ENCODE results near the gene GSTT4. TPM values are rescaled to one million over a fixed set of nuclear protein-coding genes. Genes with fewer than 3 reads are reported as not detected.

Gene GSTT4
- total RNA-seq, result not detected in 2 replicates
- long read RNA-seq, result 0 reads

GRCh38 chr22:24005201-24005600, at the start of gene GSTT4:
GSTT4 (minus strand) TSS chr22:24005453; CDS start chr22:24005356, 97 bp downstream.
- DNase-seq (ENCODE audit: extremely low spot score, unreplicated experiment), result no peak
- Mint-ChIP-seq H3K4me3 (ENCODE audit: unreplicated experiment) (no peak within 1 kb of the TSS), H3K9me3 (ENCODE audit: unreplicated experiment) (no peaks in the 10 kb centered on the region), H3K27me3 (ENCODE audit: unreplicated experiment) (peaks cover 3% of the 10 kb centered on the region), H3K36me3 (ENCODE audit: unreplicated experiment) (no peaks in the 10 kb centered on the region), H3K27ac (ENCODE audit: unreplicated experiment) (no peak within 1 kb of the TSS), H3K4me1 (ENCODE audit: unreplicated experiment) (no peaks in the 10 kb centered on the region)
- TF ChIP-seq CTCF (IDR thresholded peaks at IDR 0.05), result no peak

- peaks cover 18% of the 10 kb centered on the region for H3K4me1 Mint-ChIP-seq (ENCODE audit: unreplicated experiment)
- TF ChIP-seq CTCF (IDR thresholded peaks at IDR 0.05), result no peak
- H3K27me3 Mint-ChIP-seq (ENCODE audit: unreplicated experiment), result no peaks in the 10 kb centered on the region
- H3K4me3 Mint-ChIP-seq (ENCODE audit: unreplicated experiment), result no peak overlapping the region
- DNase-seq (ENCODE audit: extremely low spot score, unreplicated experiment), result no peak
- H3K27ac Mint-ChIP-seq (ENCODE audit: unreplicated experiment), result no peak overlapping the region
- peaks cover 48% of the 10 kb centered on the region for H3K36me3 Mint-ChIP-seq (ENCODE audit: unreplicated experiment)
- H3K9me3 Mint-ChIP-seq (ENCODE audit: unreplicated experiment), result no peaks in the 10 kb centered on the region
These were observed 49.1 kb upstream of the GSTT4 start for GRCh38 chr22:24054356-24054755.

- peaks cover 44% of the 10 kb centered on the region for H3K36me3 Mint-ChIP-seq (ENCODE audit: unreplicated experiment)
- no peaks in the 10 kb centered on the region for H3K27me3 Mint-ChIP-seq (ENCODE audit: unreplicated experiment)
- peaks cover 12% of the 10 kb centered on the region for H3K4me1 Mint-ChIP-seq (ENCODE audit: unreplicated experiment)
- peak overlapping the region; percentile 47 for H3K27ac Mint-ChIP-seq (ENCODE audit: unreplicated experiment)
- TF ChIP-seq CTCF (IDR thresholded peaks at IDR 0.05), result no peak
- H3K9me3 Mint-ChIP-seq (ENCODE audit: unreplicated experiment), result no peaks in the 10 kb centered on the region
- no peak for DNase-seq (ENCODE audit: extremely low spot score, unreplicated experiment)
- no peak overlapping the region for H3K4me3 Mint-ChIP-seq (ENCODE audit: unreplicated experiment)
These were observed 48.4 kb upstream of the GSTT4 start for GRCh38 chr22:24053481-24054226.

- TF ChIP-seq CTCF (IDR thresholded peaks at IDR 0.05), result no peak
- no peak for DNase-seq (ENCODE audit: extremely low spot score, unreplicated experiment)
- Mint-ChIP-seq H3K4me3 (ENCODE audit: unreplicated experiment) (no peak overlapping the region), H3K36me3 (ENCODE audit: unreplicated experiment) (peaks cover 37% of the 10 kb centered on the region), H3K4me1 (ENCODE audit: unreplicated experiment) (peaks cover 12% of the 10 kb centered on the region), H3K27me3 (ENCODE audit: unreplicated experiment) (no peaks in the 10 kb centered on the region), H3K9me3 (ENCODE audit: unreplicated experiment) (no peaks in the 10 kb centered on the region), H3K27ac (ENCODE audit: unreplicated experiment) (peak overlapping the region; percentile 44)
These were observed 46.3 kb upstream of the GSTT4 start for GRCh38 chr22:24051568-24051967.

- Mint-ChIP-seq H3K4me1 (ENCODE audit: unreplicated experiment) (peaks cover 12% of the 10 kb centered on the region), H3K36me3 (ENCODE audit: unreplicated experiment) (peaks cover 33% of the 10 kb centered on the region), H3K4me3 (ENCODE audit: unreplicated experiment) (no peak overlapping the region), H3K9me3 (ENCODE audit: unreplicated experiment) (no peaks in the 10 kb centered on the region), H3K27ac (ENCODE audit: unreplicated experiment) (peak overlapping the region; percentile 44), H3K27me3 (ENCODE audit: unreplicated experiment) (no peaks in the 10 kb centered on the region)
- no peak for TF ChIP-seq CTCF (IDR thresholded peaks at IDR 0.05)
- DNase-seq (ENCODE audit: extremely low spot score, unreplicated experiment), result no peak
These were observed 45.8 kb upstream of the GSTT4 start for GRCh38 chr22:24051028-24051427.

All from osteocyte (in vitro differentiated cells).